Stomach (tissue), 4 donors: ENCODE results near the gene SPATA1.

Source experiments
- CTCF ChIP-seq, 7 experiments: fragments of 450-650 bp in 4 of 7; fragments of 200-600 bp in 3 of 7; sonication (generic) in 3 of 7; IDR thresholded peaks; one replicate each; pipeline ENCODE4 v1.5.1; 2016 to 2019; ENCODE audit warnings: antibody characterized with exemption in 7 of 7, control low read depth in 2 of 7, mild to moderate bottlenecking in 1 of 7
- EP300 ChIP-seq: sonication (generic); formaldehyde crosslinking; IDR thresholded peaks from one replicate; pipeline ENCODE4 v1.6.1; 2017; ENCODE audit warnings: antibody characterized with exemption
- POLR2A ChIP-seq, 4 donors: fragments of 450-650 bp; IDR thresholded peaks; one replicate each; pipeline ENCODE4 v1.6.1; 2016; ENCODE audit warnings: antibody characterized with exemption in 4 of 4, control low read depth in 2 of 4, mild to moderate bottlenecking in 1 of 4, moderate library complexity in 1 of 4
- POLR2AphosphoS5 ChIP-seq, 3 donors: sonication (generic); formaldehyde crosslinking; IDR thresholded peaks; one replicate each; pipeline ENCODE4 v1.6.1; 2016; ENCODE audit warnings: antibody characterized with exemption in 3 of 3

GRCh38 chr1:84584126-84584525 lies 77.9 kb downstream of the SPATA1 start:
- no peak for TF ChIP-seq POLR2AphosphoS5 (IDR thresholded peaks at IDR 0.05)
- TF ChIP-seq POLR2A (IDR thresholded peaks at IDR 0.05): no peak
- no peak for TF ChIP-seq CTCF (IDR thresholded peaks at IDR 0.05)
- TF ChIP-seq EP300: no peak
